Gastroesophageal sphincter (tissue), 4 donors: ENCODE results near the gene MAP7D2. TPM values are rescaled to one million over a fixed set of nuclear protein-coding genes. Genes with fewer than 3 reads are reported as not detected.

Experiments
- ATAC-seq: fragments of 150-250 bp; one replicate; pipeline ENCODE4 v1.9.1; 2016; ENCODE audit warnings: mild to moderate bottlenecking, moderate library complexity
- H3K27ac ChIP-seq, 4 donors: fragments of 200-600 bp; sonication (generic) in 3 of 4; 1 replicate in 3 of 4; 2 replicates in 1 of 4; pipeline ENCODE4 v1.5.1; 2016 to 2019
- H3K27me3 ChIP-seq: fragments of 200-600 bp; sonication (generic); one replicate; pipeline ENCODE4 v1.5.1; 2019
- H3K36me3 ChIP-seq, 2 donors: fragments of 200-600 bp; sonication (generic); one replicate each; pipeline ENCODE4 v1.5.1; 2019; ENCODE audit warnings: control low read depth in 1 of 2
- H3K4me1 ChIP-seq, 3 donors: fragments of 200-600 bp; sonication (generic); 1 replicate in 2 of 3; 2 replicates in 1 of 3; pipeline ENCODE4 v1.5.1; 2016 to 2019; ENCODE audit warnings: control low read depth in 2 of 3
- H3K4me3 ChIP-seq, 2 donors: fragments of 200-600 bp; sonication (generic); one replicate each; pipeline ENCODE4 v1.5.1; 2019; ENCODE audit warnings: mild to moderate bottlenecking in 1 of 2, moderate library complexity in 1 of 2
- H3K9me3 ChIP-seq, 3 donors: fragments of 200-600 bp; sonication (generic); one replicate each; pipeline ENCODE4 v1.5.1; 2017 to 2019; ENCODE audit warnings: control low read depth in 2 of 3
- EP300 ChIP-seq: sonication (generic); formaldehyde crosslinking; IDR thresholded peaks from one replicate; pipeline ENCODE4 v1.6.1; 2017; ENCODE audit warnings: antibody characterized with exemption, mild to moderate bottlenecking
- POLR2A ChIP-seq, 2 donors: fragments of 450-650 bp; IDR thresholded peaks; one replicate each; pipeline ENCODE4 v1.6.1; 2017; ENCODE audit warnings: antibody characterized with exemption in 2 of 2, mild to moderate bottlenecking in 2 of 2, moderate library complexity in 1 of 2
- POLR2AphosphoS5 ChIP-seq: sonication (generic); formaldehyde crosslinking; IDR thresholded peaks from one replicate; pipeline ENCODE4 v1.6.1; 2017; ENCODE audit warnings: antibody characterized with exemption
- WGBS, 2 donors: methylation state at CpG; one replicate each; pipeline ENCODE4 v1.1.5; 2018; ENCODE audit warnings: low coverage in 1 of 2; 5-methylcytosine and 5-hydroxymethylcytosine counted together
- total RNA-seq, 4 donors: library from RNA; depleted of rRNA; stranded (reverse); fragments of >200 nt; gene quantifications; one replicate each; pipeline ENCODE4 v1.1.0, GENCODE V29; 2016
- TF ChIP-seq, protein P1 (sequence below), 4 experiments: fragments of 200-600 bp in 2 of 4; fragments of 450-650 bp in 2 of 4; sonication (generic) in 1 of 4; IDR thresholded peaks; one replicate each; pipeline ENCODE4 v1.5.1; 2017 to 2019; ENCODE audit warnings: antibody characterized with exemption in 4 of 4, mild to moderate bottlenecking in 2 of 4, moderate library complexity in 2 of 4

Gene MAP7D2
- total RNA-seq, 4 donors from 2014 or later: 0.27 to 0.42 (median 0.27) TPM; not detected in 1

GRCh38 chrX:20067709-20068561 lies 48.8 kb downstream of the MAP7D2 start:
- ATAC-seq: peak; percentile 94
- peak overlapping the region in 2 of 4 donors; percentile 43 to 57 for H3K27ac ChIP-seq

GRCh38 chrX:20066968-20067708 lies 49.6 kb downstream of the MAP7D2 start:
- Histone ChIP-seq H3K27ac (peak overlapping the region in 2 of 4 donors; percentile 43 to 57), H3K4me1 (peaks cover 0 to 12% (median 8%) of the 10 kb centered on the region in 3 donors), H3K9me3 (no peaks in the 10 kb centered on the region), H3K27me3 (no peaks in the 10 kb centered on the region), H3K36me3 (no peaks in the 10 kb centered on the region), H3K4me3 (no peak overlapping the region)
- ATAC-seq: peak; percentile 54
- WGBS, 2 donors: 47 to 60% methylated on average over 3 to 5 of the region's 6 CpGs
- TF ChIP-seq, protein P1, sequence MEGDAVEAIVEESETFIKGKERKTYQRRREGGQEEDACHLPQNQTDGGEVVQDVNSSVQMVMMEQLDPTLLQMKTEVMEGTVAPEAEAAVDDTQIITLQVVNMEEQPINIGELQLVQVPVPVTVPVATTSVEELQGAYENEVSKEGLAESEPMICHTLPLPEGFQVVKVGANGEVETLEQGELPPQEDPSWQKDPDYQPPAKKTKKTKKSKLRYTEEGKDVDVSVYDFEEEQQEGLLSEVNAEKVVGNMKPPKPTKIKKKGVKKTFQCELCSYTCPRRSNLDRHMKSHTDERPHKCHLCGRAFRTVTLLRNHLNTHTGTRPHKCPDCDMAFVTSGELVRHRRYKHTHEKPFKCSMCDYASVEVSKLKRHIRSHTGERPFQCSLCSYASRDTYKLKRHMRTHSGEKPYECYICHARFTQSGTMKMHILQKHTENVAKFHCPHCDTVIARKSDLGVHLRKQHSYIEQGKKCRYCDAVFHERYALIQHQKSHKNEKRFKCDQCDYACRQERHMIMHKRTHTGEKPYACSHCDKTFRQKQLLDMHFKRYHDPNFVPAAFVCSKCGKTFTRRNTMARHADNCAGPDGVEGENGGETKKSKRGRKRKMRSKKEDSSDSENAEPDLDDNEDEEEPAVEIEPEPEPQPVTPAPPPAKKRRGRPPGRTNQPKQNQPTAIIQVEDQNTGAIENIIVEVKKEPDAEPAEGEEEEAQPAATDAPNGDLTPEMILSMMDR (IDR thresholded peaks at IDR 0.05): peak in 3 of 4 experiments; percentile 13 to 35 (median 31)
- TF ChIP-seq POLR2AphosphoS5 (no peak), POLR2A (IDR thresholded peaks at IDR 0.05) (no peak)

More at GRCh38 chrX:20067709-20068561, 48.8 kb downstream of the MAP7D2 start:
- Histone ChIP-seq H3K4me3 (no peak overlapping the region), H3K9me3 (no peaks in the 10 kb centered on the region), H3K36me3 (no peaks in the 10 kb centered on the region), H3K27me3 (no peaks in the 10 kb centered on the region), H3K4me1 (peaks cover 0 to 12% (median 8%) of the 10 kb centered on the region in 3 donors)
- no peak for TF ChIP-seq POLR2A (IDR thresholded peaks at IDR 0.05)
- peak; percentile 53 for TF ChIP-seq POLR2AphosphoS5
- whole genome bisulfite sequencing, 2 donors: 28 to 44% methylated on average over 5 to 6 of the region's 8 CpGs

- no peaks in the 10 kb centered on the region for H3K27me3 ChIP-seq
- WGBS, 2 donors: 61 to 64% methylated on average over 7 of the region's 9 CpGs
- H3K4me3 ChIP-seq: no peak overlapping the region
- H3K27ac ChIP-seq: no peak overlapping the region
- H3K9me3 ChIP-seq: no peaks in the 10 kb centered on the region
- TF ChIP-seq, protein P1 (IDR thresholded peaks at IDR 0.05): no peak
- TF ChIP-seq POLR2AphosphoS5 (no peak), EP300 (no peak), POLR2A (IDR thresholded peaks at IDR 0.05) (no peak)
- no peaks in the 10 kb centered on the region for H3K36me3 ChIP-seq
- ATAC-seq: no peak
- H3K4me1 ChIP-seq: peaks cover 0 to 12% (median 8%) of the 10 kb centered on the region in 3 donors
Measured at GRCh38 chrX:20063716-20064351, 52.9 kb downstream of the MAP7D2 start.

DNA sequence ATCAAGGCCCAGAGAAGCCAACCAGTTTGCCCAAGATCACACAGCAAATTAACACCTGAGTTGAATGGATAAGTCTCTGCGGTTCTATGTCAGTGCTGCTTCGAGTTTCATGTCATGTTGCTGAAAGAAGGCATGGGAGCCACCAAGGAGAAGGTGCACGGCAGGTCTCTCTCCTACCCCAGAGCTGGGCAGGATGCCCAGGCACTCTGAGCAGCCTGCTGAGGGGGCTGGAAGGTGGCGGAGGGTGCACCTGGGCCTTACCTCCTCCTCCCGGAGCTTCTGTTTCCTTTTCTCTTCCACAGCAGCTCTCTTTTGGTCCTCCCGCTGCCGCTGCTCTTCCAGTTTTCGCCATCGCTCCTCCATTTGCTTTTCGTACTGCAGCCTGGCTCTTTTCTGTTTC lies 53.6 kb downstream of the MAP7D2 start:
- H3K27me3 ChIP-seq: no peaks in the 10 kb centered on the region
- ATAC-seq: no peak
- H3K9me3 ChIP-seq: no peaks in the 10 kb centered on the region
- H3K27ac ChIP-seq: no peak overlapping the region
- H3K4me1 ChIP-seq: peaks cover 0 to 12% (median 7%) of the 10 kb centered on the region in 3 donors
- TF ChIP-seq EP300 (no peak), POLR2A (IDR thresholded peaks at IDR 0.05) (no peak), POLR2AphosphoS5 (no peak)
- TF ChIP-seq, protein P1 (IDR thresholded peaks at IDR 0.05): no peak
- 86% methylated on average over 9 of the region's 10 CpGs; no CpG with 5 or more reads in 1 of the 2 donors for WGBS, 2 donors
- H3K36me3 ChIP-seq: no peaks in the 10 kb centered on the region
- H3K4me3 ChIP-seq: no peak overlapping the region

GRCh38 chrX:20061855-20062254 lies 54.9 kb downstream of the MAP7D2 start:
- no peaks in the 10 kb centered on the region for H3K9me3 ChIP-seq
- no peaks in the 10 kb centered on the region for H3K36me3 ChIP-seq
- no peak overlapping the region for H3K4me3 ChIP-seq
- TF ChIP-seq POLR2A (IDR thresholded peaks at IDR 0.05) (no peak), POLR2AphosphoS5 (no peak), EP300 (no peak)
- TF ChIP-seq, protein P1 (IDR thresholded peaks at IDR 0.05): no peak
- WGBS, 2 donors: 45% methylated on average over 1 of the region's 1 CpG; no CpG with 5 or more reads in 1 of the 2 donors
- no peaks in the 10 kb centered on the region for H3K4me1 ChIP-seq
- no peak for ATAC-seq
- H3K27ac ChIP-seq: no peak overlapping the region
- no peaks in the 10 kb centered on the region for H3K27me3 ChIP-seq
